HG03354 (cell line): Measurements from ENCODE around the gene LRP10.
A peak's percentile ranks its signal among the peaks of the same experiment; 100 is the strongest.
"Not testable (repeated sequence)": the region's sequence is repeated elsewhere in the genome, so short reads cannot be mapped to it uniquely, and the experiment has no call there.

ENCODE experiments used
- ATAC-seq: cut with Tn5 transposase; IDR thresholded peaks from one replicate; pipeline ENCODE4 v1.9.1; 2021; ENCODE audit warnings: mild to moderate bottlenecking; ENCODE audit not compliant: unreplicated experiment, poor library complexity, severe bottlenecking

LRP10 gene

GRCh38 chr14:22871224-22872032 is at the start of gene LRP10:
LRP10 (plus strand) TSS chr14:22871740; CDS start chr14:22872304, 564 bp downstream.
- peak; percentile 79 for ATAC-seq

GRCh38 chr14:22822016-22822570 is 49.4 kb upstream of the LRP10 start:
- ATAC-seq: no peak

- ATAC-seq: peak; percentile 44
These were observed 48.9 kb upstream of the LRP10 start for GRCh38 chr14:22822571-22823098.

GRCh38 chr14:22824711-22825359 is 46.7 kb upstream of the LRP10 start:
- ATAC-seq: no peak

- ATAC-seq: not testable (repeated sequence)
These were observed 42.4 kb upstream of the LRP10 start for GRCh38 chr14:22829076-22829660.

- peak; percentile 80 for ATAC-seq
These were observed 41.7 kb upstream of the LRP10 start, which contains the start of gene MRPL52 for GRCh38 chr14:22829661-22830442. MRPL52 (plus strand) TSS chr14:22829887; CDS start chr14:22829913, 26 bp downstream.

GRCh38 chr14:22830443-22831010 is 41.0 kb upstream of the LRP10 start:
- ATAC-seq: peak; percentile 10

- ATAC-seq: no peak
These were observed 36.0 kb upstream of the LRP10 start for GRCh38 chr14:22835505-22835904.

GRCh38 chr14:22836301-22837113 is 35.0 kb upstream of the LRP10 start, which contains the start of gene MMP14:
MMP14 (plus strand) TSS chr14:22836585; CDS start chr14:22836818, 233 bp downstream.
- no peak for ATAC-seq

GRCh38 chr14:22837114-22837749 is 34.3 kb upstream of the LRP10 start:
- no peak for ATAC-seq

- no peak for ATAC-seq
These were observed 33.6 kb upstream of the LRP10 start for GRCh38 chr14:22837750-22838538.

GRCh38 chr14:22838631-22839041 is 32.9 kb upstream of the LRP10 start:
- no peak for ATAC-seq

GRCh38 chr14:22839159-22839779 is 32.3 kb upstream of the LRP10 start:
- ATAC-seq: no peak

- ATAC-seq: no peak
These were observed 30.2 kb upstream of the LRP10 start for GRCh38 chr14:22841311-22841710.

GRCh38 chr14:22841769-22842168 is 29.8 kb upstream of the LRP10 start:
- no peak for ATAC-seq
